Measurements from ENCODE around the gene PKNOX1. TPM values are rescaled to one million over a fixed set of nuclear protein-coding genes. Genes with fewer than 3 reads are reported as not detected.
"Not testable (repeated sequence)": the region's sequence is repeated elsewhere in the genome, so short reads cannot be mapped to it uniquely, and the experiment has no call there.

The PKNOX1 gene
- total and polyA plus RNA-seq, 2 experiments from 2014 or later = 29.9 to 76.7 TPM

DNA sequence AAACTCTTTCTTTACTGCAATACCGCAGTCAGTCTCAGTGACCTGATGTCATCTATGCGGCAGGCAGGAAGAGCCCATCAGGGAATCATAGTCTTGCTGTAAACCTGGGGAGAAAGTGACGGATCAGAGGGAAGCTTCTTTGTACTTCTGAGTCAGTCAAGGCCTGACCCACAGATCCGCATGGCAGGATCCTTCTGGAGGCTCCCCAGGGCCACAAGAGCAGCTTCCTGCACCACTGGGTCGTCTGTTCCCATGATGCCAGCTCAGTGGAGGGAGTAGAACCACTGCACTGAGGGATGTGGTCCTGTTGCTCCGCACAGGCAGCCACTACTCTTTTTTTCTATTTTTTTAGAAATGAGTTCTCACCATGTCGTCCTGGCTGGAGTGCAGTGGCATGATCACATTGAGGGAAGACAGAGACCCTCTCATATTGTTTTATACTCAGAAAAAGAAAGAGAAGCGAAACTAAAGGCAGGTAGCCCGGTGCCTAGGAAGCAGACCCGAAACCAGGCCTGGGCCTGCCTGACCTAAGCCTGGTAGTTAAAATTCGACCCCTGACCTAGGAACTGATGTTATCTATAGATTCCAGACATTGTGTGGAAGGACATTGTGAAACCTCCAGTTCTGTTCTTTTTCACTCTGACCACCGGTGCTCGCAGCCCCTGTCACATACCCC, 42.7 kb upstream of the PKNOX1 start (continued):
- TF ChIP-seq, protein P1, sequence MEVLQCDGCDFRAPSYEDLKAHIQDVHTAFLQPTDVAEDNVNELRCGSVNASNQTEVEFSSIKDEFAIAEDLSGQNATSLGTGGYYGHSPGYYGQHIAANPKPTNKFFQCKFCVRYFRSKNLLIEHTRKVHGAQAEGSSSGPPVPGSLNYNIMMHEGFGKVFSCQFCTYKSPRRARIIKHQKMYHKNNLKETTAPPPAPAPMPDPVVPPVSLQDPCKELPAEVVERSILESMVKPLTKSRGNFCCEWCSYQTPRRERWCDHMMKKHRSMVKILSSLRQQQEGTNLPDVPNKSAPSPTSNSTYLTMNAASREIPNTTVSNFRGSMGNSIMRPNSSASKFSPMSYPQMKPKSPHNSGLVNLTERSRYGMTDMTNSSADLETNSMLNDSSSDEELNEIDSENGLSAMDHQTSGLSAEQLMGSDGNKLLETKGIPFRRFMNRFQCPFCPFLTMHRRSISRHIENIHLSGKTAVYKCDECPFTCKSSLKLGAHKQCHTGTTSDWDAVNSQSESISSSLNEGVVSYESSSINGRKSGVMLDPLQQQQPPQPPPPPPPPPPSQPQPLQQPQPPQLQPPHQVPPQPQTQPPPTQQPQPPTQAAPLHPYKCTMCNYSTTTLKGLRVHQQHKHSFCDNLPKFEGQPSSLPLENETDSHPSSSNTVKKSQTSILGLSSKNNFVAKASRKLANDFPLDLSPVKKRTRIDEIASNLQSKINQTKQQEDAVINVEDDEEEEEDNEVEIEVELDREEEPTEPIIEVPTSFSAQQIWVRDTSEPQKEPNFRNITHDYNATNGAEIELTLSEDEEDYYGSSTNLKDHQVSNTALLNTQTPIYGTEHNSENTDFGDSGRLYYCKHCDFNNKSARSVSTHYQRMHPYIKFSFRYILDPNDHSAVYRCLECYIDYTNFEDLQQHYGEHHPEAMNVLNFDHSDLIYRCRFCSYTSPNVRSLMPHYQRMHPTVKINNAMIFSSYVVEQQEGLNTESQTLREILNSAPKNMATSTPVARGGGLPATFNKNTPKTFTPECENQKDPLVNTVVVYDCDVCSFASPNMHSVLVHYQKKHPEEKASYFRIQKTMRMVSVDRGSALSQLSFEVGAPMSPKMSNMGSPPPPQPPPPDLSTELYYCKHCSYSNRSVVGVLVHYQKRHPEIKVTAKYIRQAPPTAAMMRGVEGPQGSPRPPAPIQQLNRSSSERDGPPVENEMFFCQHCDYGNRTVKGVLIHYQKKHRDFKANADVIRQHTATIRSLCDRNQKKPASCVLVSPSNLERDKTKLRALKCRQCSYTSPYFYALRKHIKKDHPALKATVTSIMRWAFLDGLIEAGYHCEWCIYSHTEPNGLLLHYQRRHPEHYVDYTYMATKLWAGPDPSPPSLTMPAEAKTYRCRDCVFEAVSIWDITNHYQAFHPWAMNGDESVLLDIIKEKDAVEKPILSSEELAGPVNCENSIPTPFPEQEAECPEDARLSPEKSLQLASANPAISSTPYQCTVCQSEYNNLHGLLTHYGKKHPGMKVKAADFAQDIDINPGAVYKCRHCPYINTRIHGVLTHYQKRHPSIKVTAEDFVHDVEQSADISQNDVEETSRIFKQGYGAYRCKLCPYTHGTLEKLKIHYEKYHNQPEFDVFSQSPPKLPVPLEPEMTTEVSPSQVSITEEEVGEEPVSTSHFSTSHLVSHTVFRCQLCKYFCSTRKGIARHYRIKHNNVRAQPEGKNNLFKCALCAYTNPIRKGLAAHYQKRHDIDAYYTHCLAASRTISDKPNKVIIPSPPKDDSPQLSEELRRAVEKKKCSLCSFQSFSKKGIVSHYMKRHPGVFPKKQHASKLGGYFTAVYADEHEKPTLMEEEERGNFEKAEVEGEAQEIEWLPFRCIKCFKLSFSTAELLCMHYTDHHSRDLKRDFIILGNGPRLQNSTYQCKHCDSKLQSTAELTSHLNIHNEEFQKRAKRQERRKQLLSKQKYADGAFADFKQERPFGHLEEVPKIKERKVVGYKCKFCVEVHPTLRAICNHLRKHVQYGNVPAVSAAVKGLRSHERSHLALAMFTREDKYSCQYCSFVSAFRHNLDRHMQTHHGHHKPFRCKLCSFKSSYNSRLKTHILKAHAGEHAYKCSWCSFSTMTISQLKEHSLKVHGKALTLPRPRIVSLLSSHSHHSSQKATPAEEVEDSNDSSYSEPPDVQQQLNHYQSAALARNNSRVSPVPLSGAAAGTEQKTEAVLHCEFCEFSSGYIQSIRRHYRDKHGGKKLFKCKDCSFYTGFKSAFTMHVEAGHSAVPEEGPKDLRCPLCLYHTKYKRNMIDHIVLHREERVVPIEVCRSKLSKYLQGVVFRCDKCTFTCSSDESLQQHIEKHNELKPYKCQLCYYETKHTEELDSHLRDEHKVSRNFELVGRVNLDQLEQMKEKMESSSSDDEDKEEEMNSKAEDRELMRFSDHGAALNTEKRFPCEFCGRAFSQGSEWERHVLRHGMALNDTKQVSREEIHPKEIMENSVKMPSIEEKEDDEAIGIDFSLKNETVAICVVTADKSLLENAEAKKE (CRISPR knock-in tag; IDR thresholded peaks at IDR 0.05) = no peak
- TF ChIP-seq EZH2phosphoT487 (IDR thresholded peaks at IDR 0.05; ENCODE audit: unreplicated experiment) (no peak), ZNF331 (CRISPR knock-in tag; IDR thresholded peaks at IDR 0.05; ENCODE audit: low read depth) (no peak)
- TF ChIP-seq, protein P2, sequence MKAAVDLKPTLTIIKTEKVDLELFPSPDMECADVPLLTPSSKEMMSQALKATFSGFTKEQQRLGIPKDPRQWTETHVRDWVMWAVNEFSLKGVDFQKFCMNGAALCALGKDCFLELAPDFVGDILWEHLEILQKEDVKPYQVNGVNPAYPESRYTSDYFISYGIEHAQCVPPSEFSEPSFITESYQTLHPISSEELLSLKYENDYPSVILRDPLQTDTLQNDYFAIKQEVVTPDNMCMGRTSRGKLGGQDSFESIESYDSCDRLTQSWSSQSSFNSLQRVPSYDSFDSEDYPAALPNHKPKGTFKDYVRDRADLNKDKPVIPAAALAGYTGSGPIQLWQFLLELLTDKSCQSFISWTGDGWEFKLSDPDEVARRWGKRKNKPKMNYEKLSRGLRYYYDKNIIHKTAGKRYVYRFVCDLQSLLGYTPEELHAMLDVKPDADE (IDR thresholded peaks at IDR 0.05) = no peak

DNA sequence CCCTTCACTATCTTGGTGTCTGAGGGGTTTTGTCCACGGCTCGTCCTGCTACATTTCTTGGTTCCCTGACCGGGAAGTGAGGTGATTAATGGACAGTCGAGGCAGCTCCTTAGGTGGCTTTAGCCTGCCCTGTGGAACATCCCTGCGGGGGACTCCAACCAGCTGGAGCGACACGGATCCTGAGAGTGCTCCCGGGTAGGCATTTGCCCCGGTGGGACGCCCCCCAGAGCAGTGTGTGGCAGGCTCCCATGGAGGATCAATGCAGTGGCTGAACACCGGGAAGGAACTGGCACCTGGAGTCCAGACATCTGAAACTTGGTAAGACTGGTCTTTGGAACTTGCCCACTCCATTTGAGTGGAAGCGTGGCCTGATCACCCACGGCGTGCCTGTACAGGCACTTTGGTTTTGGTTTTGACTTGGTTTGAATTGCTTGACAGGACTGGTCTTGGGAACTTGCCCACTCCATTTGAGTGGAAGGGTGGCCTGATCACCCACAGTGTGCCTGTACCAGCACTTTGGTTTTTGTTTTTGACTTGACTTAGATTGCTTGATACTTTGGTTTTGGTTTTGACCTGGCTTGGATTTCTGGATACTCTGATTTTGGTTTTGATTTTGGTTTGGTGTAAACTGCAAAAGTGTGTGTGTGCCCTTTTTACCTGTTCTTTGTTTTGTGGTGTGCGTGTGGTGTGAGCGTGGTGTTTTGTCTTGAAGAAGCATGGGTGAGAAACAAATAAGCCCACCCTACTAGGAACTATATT, 41.8 kb upstream of the PKNOX1 start:
- Histone ChIP-seq H3K4me1 (ENCODE audit: insufficient read depth) (peaks cover 18% of the 10 kb centered on the region), H3K27ac (ENCODE audit: low read depth) (peak overlapping the region; percentile 68; the same call in 1 of the 2 replicates), H3F3A (replicated peaks; ENCODE audit: low read depth) (peaks cover 13% of the 10 kb centered on the region; the same call in 1 of the 2 replicates)
- not testable (repeated sequence) for H3K27me3 ChIP-seq (ENCODE audit: insufficient read depth); ATAC-seq; H3K4me3 Mint-ChIP-seq; H3K36me3 ChIP-seq (ENCODE audit: insufficient read depth); H3K79me2 ChIP-seq (replicated peaks; ENCODE audit: insufficient read depth); H4K20me1 ChIP-seq (replicated peaks; ENCODE audit: insufficient read depth); H3K27me3 Mint-ChIP-seq (ENCODE audit: insufficient read depth, low read depth, poor library complexity); H2AFZ ChIP-seq; H3K9me3 Mint-ChIP-seq; H3K4me3 ChIP-seq; H3K4me2 ChIP-seq; DNase-seq (ENCODE audit: low spot score); H3K9me2 ChIP-seq (ENCODE audit: insufficient read depth); H3K36me3 Mint-ChIP-seq (ENCODE audit: low read depth)
- H3K4me1 Mint-ChIP-seq = peaks cover 49% of the 10 kb centered on the region
- peak overlapping the region; percentile 84 for H3K27ac Mint-ChIP-seq

DNA sequence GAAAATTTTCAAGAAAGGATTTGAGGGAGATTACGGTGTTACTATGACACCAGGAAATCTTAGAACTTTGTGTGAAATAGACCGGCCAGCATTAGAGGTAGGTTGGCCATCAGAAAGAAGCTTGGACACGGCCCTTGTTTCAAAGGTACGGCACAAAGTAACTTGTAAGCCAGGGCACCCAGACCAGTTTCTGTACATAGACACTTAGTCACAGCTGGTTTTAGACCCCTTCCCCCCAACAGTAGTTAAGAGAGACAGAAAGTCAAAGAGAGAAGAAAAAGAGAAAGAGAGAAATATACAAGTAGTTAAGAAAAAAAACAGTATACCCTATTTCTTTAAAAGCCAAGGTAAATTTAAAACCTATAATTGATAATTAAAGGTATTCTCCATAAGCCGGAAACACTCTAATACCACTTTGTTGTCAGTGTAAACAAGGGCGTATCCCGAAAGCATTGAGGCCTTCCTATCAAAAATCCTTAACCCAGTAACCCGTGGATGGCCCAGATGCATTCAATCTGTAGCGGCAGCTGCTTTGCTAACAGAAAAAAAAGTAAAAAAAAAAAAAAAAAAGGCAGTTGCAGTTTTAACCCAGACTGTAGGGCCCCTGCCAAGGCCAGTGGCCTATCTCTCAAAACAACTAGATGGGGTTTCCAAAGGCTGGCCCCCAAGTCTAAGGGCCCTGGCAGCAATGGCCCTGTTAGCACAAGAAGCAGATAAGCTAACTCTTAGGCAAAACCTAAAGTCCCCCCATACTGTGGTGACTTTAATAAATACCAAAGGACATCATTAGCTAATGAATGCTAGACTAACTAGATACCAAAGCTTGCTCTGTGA, 41.0 kb upstream of the PKNOX1 start:
- not testable (repeated sequence) for H3K9me3 Mint-ChIP-seq; H4K20me1 ChIP-seq (replicated peaks; ENCODE audit: insufficient read depth); H3K36me3 ChIP-seq (ENCODE audit: insufficient read depth); ATAC-seq; H3K36me3 Mint-ChIP-seq (ENCODE audit: low read depth); H3K4me3 Mint-ChIP-seq; H3K9me2 ChIP-seq (ENCODE audit: insufficient read depth); H3K4me2 ChIP-seq; H3K79me2 ChIP-seq (replicated peaks; ENCODE audit: insufficient read depth); H3K27me3 Mint-ChIP-seq (ENCODE audit: insufficient read depth, low read depth, poor library complexity); H3K27me3 ChIP-seq (ENCODE audit: insufficient read depth); H2AFZ ChIP-seq; H3K4me3 ChIP-seq; DNase-seq (ENCODE audit: low spot score)
- H3K4me1 Mint-ChIP-seq = peaks cover 52% of the 10 kb centered on the region
- H3F3A ChIP-seq (replicated peaks; ENCODE audit: low read depth) = peaks cover 17% of the 10 kb centered on the region; the same call in 1 of the 2 replicates
- H3K27ac Mint-ChIP-seq = peak overlapping the region; percentile 84
- H3K27ac ChIP-seq (ENCODE audit: low read depth) = peak overlapping the region; percentile 68; the same call in 1 of the 2 replicates
- H3K4me1 ChIP-seq (ENCODE audit: insufficient read depth) = peaks cover 22% of the 10 kb centered on the region

DNA sequence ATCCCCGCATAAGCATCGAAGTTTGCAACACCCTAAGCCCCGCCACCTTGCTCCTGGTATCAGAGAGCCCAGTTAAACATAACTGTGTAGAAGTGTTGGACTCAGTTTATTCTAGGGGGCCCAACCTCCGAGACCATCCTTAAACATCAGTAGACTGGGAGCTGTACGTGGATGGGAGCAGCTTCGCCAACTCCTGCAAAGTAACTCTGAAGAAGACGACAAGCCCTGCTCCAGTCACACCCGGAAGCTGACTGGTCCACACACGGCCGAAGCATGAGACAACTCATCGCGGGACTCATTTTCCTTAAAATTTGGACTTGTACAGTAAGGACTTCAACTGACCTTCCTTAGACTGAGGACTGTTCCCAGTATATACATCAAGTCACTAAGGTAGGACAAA, 40.4 kb upstream of the PKNOX1 start:
- Histone ChIP-seq H3F3A (replicated peaks; ENCODE audit: low read depth) (peaks cover 20% of the 10 kb centered on the region; the same call in 1 of the 2 replicates), H3K27ac (ENCODE audit: low read depth) (0 out of 2 replicates have a peak overlapping the region, but pooled peaks have one; percentile 9), H3K4me1 (ENCODE audit: insufficient read depth) (peaks cover 22% of the 10 kb centered on the region)
- not testable (repeated sequence) for H3K36me3 Mint-ChIP-seq (ENCODE audit: low read depth); DNase-seq (ENCODE audit: low spot score); H3K27me3 ChIP-seq (ENCODE audit: insufficient read depth); H3K4me3 Mint-ChIP-seq; H3K27ac Mint-ChIP-seq; H3K4me2 ChIP-seq; ATAC-seq; H3K36me3 ChIP-seq (ENCODE audit: insufficient read depth); H3K79me2 ChIP-seq (replicated peaks; ENCODE audit: insufficient read depth); H4K20me1 ChIP-seq (replicated peaks; ENCODE audit: insufficient read depth); H2AFZ ChIP-seq; H3K4me3 ChIP-seq; H3K9me2 ChIP-seq (ENCODE audit: insufficient read depth); H3K9me3 Mint-ChIP-seq
- peaks cover 11% of the 10 kb centered on the region for H3K27me3 Mint-ChIP-seq (ENCODE audit: insufficient read depth, low read depth, poor library complexity)
- peaks cover 58% of the 10 kb centered on the region for H3K4me1 Mint-ChIP-seq

Measured in GM23338 (cell line).